GM21825 (cell line): ENCODE data around the gene IFI27L1.

Experiments used
- ATAC-seq: cut with Tn5 transposase; IDR thresholded peaks from one replicate; pipeline ENCODE4 v1.9.1; 2021; ENCODE audit warnings: mild to moderate bottlenecking, moderate library complexity; ENCODE audit not compliant: unreplicated experiment

The IFI27L1 gene

GRCh38 chr14:94080621-94081385 lies at the start of gene IFI27L1, which contains the start of gene DDX24:
Gene IFI27L1 (plus strand): TSS chr14:94081310. CDS start chr14:94096938, 15,628 bp downstream.
Gene DDX24 (minus strand): TSS chr14:94081202. CDS start chr14:94079742, 1,460 bp downstream.
- peak; percentile 97 for ATAC-seq

- no peak for ATAC-seq
Observed at GRCh38 chr14:94031883-94032279, 49.2 kb upstream of the IFI27L1 start.

- no peak for ATAC-seq
Observed at GRCh38 chr14:94034886-94035285, 46.2 kb upstream of the IFI27L1 start.

- no peak for ATAC-seq
Observed at GRCh38 chr14:94036313-94037167, 44.6 kb upstream of the IFI27L1 start.

- no peak for ATAC-seq
Observed at GRCh38 chr14:94037954-94038353, 43.2 kb upstream of the IFI27L1 start.

GRCh38 chr14:94038510-94038909 lies 42.6 kb upstream of the IFI27L1 start:
- ATAC-seq: no peak

- no peak for ATAC-seq
Observed at GRCh38 chr14:94038921-94039629, 42.0 kb upstream of the IFI27L1 start.

- no peak for ATAC-seq
Observed at GRCh38 chr14:94040247-94040646, 40.9 kb upstream of the IFI27L1 start.

GRCh38 chr14:94040796-94041195 lies 40.3 kb upstream of the IFI27L1 start:
- ATAC-seq: no peak

GRCh38 chr14:94041551-94042346 lies 39.4 kb upstream of the IFI27L1 start:
- no peak for ATAC-seq

GRCh38 chr14:94042433-94043091 lies 38.5 kb upstream of the IFI27L1 start:
- ATAC-seq: no peak

- ATAC-seq: no peak
Observed at GRCh38 chr14:94043111-94043755, 37.9 kb upstream of the IFI27L1 start.

- no peak for ATAC-seq
Observed at GRCh38 chr14:94043756-94044475, 37.2 kb upstream of the IFI27L1 start.

- no peak for ATAC-seq
Observed at GRCh38 chr14:94044476-94045091, 36.5 kb upstream of the IFI27L1 start.

- no peak for ATAC-seq
Observed at GRCh38 chr14:94045101-94045500, 36.0 kb upstream of the IFI27L1 start.

- no peak for ATAC-seq
Observed at GRCh38 chr14:94045563-94046345, 35.4 kb upstream of the IFI27L1 start.

GRCh38 chr14:94046696-94047250 lies 34.3 kb upstream of the IFI27L1 start:
- ATAC-seq: no peak
